ENCODE results near the gene EIF2B2.
"Not testable (repeated sequence)": the region's sequence is repeated elsewhere in the genome, so short reads cannot be mapped to it uniquely, and the experiment has no call there.

EIF2B2 gene

GRCh38 chr14:74974364-74975058 lies 28.2 kb upstream of the EIF2B2 start:
- no peak for FAIRE-seq

GRCh38 chr14:74975059-74975810 lies 27.5 kb upstream of the EIF2B2 start:
- FAIRE-seq = no peak

GRCh38 chr14:74976264-74977113 lies 26.2 kb upstream of the EIF2B2 start:
- no peak for FAIRE-seq

- no peak for FAIRE-seq
Observed at GRCh38 chr14:74977164-74977900, 25.4 kb upstream of the EIF2B2 start.

GRCh38 chr14:74977901-74978385 lies 24.8 kb upstream of the EIF2B2 start:
- FAIRE-seq = no peak

- FAIRE-seq = no peak
Observed at GRCh38 chr14:74978416-74978947, 24.2 kb upstream of the EIF2B2 start.

GRCh38 chr14:74979029-74979428 lies 23.7 kb upstream of the EIF2B2 start:
- no peak for FAIRE-seq

GRCh38 chr14:74979442-74980397 lies 23.0 kb upstream of the EIF2B2 start:
- no peak for FAIRE-seq

- FAIRE-seq = no peak
Observed at GRCh38 chr14:74980398-74980730, 22.4 kb upstream of the EIF2B2 start.

- no peak for FAIRE-seq
Observed at GRCh38 chr14:74980731-74981461, 21.8 kb upstream of the EIF2B2 start.

GRCh38 chr14:74981462-74981782 lies 21.3 kb upstream of the EIF2B2 start:
- FAIRE-seq = no peak

GRCh38 chr14:74981833-74982232 lies 20.9 kb upstream of the EIF2B2 start:
- FAIRE-seq = no peak

- no peak for FAIRE-seq
Observed at GRCh38 chr14:74982661-74983060, 20.1 kb upstream of the EIF2B2 start.

GRCh38 chr14:74983343-74983742 lies 19.4 kb upstream of the EIF2B2 start:
- no peak for FAIRE-seq

GRCh38 chr14:74984236-74985027 lies 18.3 kb upstream of the EIF2B2 start:
- no peak for FAIRE-seq

- FAIRE-seq = no peak
Observed at GRCh38 chr14:74985028-74985310, 17.8 kb upstream of the EIF2B2 start.

- no peak for FAIRE-seq
Observed at GRCh38 chr14:74985806-74986205, 16.9 kb upstream of the EIF2B2 start.

- no peak for FAIRE-seq
Observed at GRCh38 chr14:74988131-74988530, 14.6 kb upstream of the EIF2B2 start.

GRCh38 chr14:74988993-74989392 lies 13.7 kb upstream of the EIF2B2 start:
- FAIRE-seq = no peak

GRCh38 chr14:74994182-74994581 lies 8.5 kb upstream of the EIF2B2 start:
- FAIRE-seq = not testable (repeated sequence)

Measured in colon (tissue), 2 donors.